GM18498 (cell line): ENCODE data around the gene GRIFIN.
"Not testable (repeated sequence)": the region's sequence is repeated elsewhere in the genome, so short reads cannot be mapped to it uniquely, and the experiment has no call there.

Source experiments
- ATAC-seq: cut with Tn5 transposase; IDR thresholded peaks from one replicate; pipeline ENCODE4 v1.9.1; 2021; ENCODE audit warnings: mild to moderate bottlenecking, moderate library complexity; ENCODE audit not compliant: unreplicated experiment

GRIFIN gene

GRCh38 chr7:2480070-2480408 is 3.8 kb upstream of the GRIFIN start:
- ATAC-seq: no peak

- no peak for ATAC-seq
Observed at GRCh38 chr7:2479276-2480069, 3.3 kb upstream of the GRIFIN start.

GRCh38 chr7:2478800-2479199 is 2.6 kb upstream of the GRIFIN start:
- no peak for ATAC-seq

- ATAC-seq: no peak
Observed at GRCh38 chr7:2478399-2478785, 2.2 kb upstream of the GRIFIN start.

- ATAC-seq: peak; percentile 56
Observed at GRCh38 chr7:2477447-2478398, 1.5 kb upstream of the GRIFIN start.

GRCh38 chr7:2476776-2477446 is 713 bp upstream of the GRIFIN start:
- no peak for ATAC-seq

- ATAC-seq: no peak
Observed at GRCh38 chr7:2475678-2476015, 551 bp downstream of the GRIFIN start.

- ATAC-seq: no peak
Observed at GRCh38 chr7:2474813-2475677, 1.2 kb downstream of the GRIFIN start.

- ATAC-seq: no peak
Observed at GRCh38 chr7:2474224-2474623, 2.0 kb downstream of the GRIFIN start.

GRCh38 chr7:2473496-2474180 is 2.6 kb downstream of the GRIFIN start:
- ATAC-seq: no peak

GRCh38 chr7:2472739-2473138 is 3.5 kb downstream of the GRIFIN start:
- ATAC-seq: no peak

GRCh38 chr7:2471396-2471795 is 4.8 kb downstream of the GRIFIN start:
- ATAC-seq: no peak

- ATAC-seq: no peak
Observed at GRCh38 chr7:2471022-2471329, 5.2 kb downstream of the GRIFIN start.

GRCh38 chr7:2470204-2471021 is 5.8 kb downstream of the GRIFIN start:
- no peak for ATAC-seq

GRCh38 chr7:2469460-2470203 is 6.6 kb downstream of the GRIFIN start:
- ATAC-seq: not testable (repeated sequence)

- ATAC-seq: no peak
Observed at GRCh38 chr7:2468227-2468626, 8.0 kb downstream of the GRIFIN start.

- no peak for ATAC-seq
Observed at GRCh38 chr7:2466675-2467074, 9.5 kb downstream of the GRIFIN start.

- ATAC-seq: no peak
Observed at GRCh38 chr7:2465928-2466327, 10.3 kb downstream of the GRIFIN start.

GRCh38 chr7:2462731-2463130 is 13.5 kb downstream of the GRIFIN start:
- ATAC-seq: no peak
